Activated CD4-positive, alpha-beta memory T cell treated with anti-CD3 and anti-CD28 coated beads for 36 hours (primary cell): ENCODE data around the gene CRK. TPM values are rescaled to one million over a fixed set of nuclear protein-coding genes. Genes with fewer than 3 reads are reported as not detected.

Source experiments
- CTCF ChIA-PET: fragments of 350-600 bp; sonication (Branson Sonifier 250); formaldehyde crosslinking; loops from one replicate; lab custom pipeline; 2021; ENCODE audit warnings: antibody characterized with exemption, inconsistent platforms; lab: Charles Lee
- POLR2A ChIA-PET: fragments of 350-600 bp; sonication (Branson Sonifier 250); formaldehyde crosslinking; loops from one replicate; lab custom pipeline; 2021; ENCODE audit warnings: antibody characterized with exemption; lab: Charles Lee
- DNase-seq: peaks from one replicate; pipeline ENCODE4 v3.0.0-alpha.2; 2020
- H3K27ac Mint-ChIP-seq: one replicate; pipeline ENCODE4 v1.8.0; 2021; ENCODE audit warnings: mixed read lengths
- H3K27me3 Mint-ChIP-seq: one replicate; pipeline ENCODE4 v1.8.0; 2021; ENCODE audit warnings: mixed read lengths
- H3K36me3 Mint-ChIP-seq: one replicate; pipeline ENCODE4 v1.8.0; 2021; ENCODE audit warnings: mixed read lengths
- H3K4me1 Mint-ChIP-seq: one replicate; pipeline ENCODE4 v1.8.0; 2021; ENCODE audit warnings: low read depth, mixed read lengths
- H3K4me3 Mint-ChIP-seq: one replicate; pipeline ENCODE4 v1.8.0; 2021; ENCODE audit warnings: mild to moderate bottlenecking, mixed read lengths
- H3K9me3 Mint-ChIP-seq: one replicate; pipeline ENCODE4 v1.8.0; 2021; ENCODE audit warnings: mixed read lengths
- intact Hi-C: fragments of 100-400 bp; cut with micrococcal nuclease; formaldehyde crosslinking; loops from one replicate; pipeline ENCODE4 v1.15.1; 2023
- total RNA-seq, 2 experiments: library from RNA; stranded (reverse); gene quantifications; one replicate each; pipeline ENCODE4 v1.2.3, GENCODE V29; 2021

Gene CRK
- 10 to 100 TPM; 14.1 to 17.8 TPM for total RNA-seq

DNA sequence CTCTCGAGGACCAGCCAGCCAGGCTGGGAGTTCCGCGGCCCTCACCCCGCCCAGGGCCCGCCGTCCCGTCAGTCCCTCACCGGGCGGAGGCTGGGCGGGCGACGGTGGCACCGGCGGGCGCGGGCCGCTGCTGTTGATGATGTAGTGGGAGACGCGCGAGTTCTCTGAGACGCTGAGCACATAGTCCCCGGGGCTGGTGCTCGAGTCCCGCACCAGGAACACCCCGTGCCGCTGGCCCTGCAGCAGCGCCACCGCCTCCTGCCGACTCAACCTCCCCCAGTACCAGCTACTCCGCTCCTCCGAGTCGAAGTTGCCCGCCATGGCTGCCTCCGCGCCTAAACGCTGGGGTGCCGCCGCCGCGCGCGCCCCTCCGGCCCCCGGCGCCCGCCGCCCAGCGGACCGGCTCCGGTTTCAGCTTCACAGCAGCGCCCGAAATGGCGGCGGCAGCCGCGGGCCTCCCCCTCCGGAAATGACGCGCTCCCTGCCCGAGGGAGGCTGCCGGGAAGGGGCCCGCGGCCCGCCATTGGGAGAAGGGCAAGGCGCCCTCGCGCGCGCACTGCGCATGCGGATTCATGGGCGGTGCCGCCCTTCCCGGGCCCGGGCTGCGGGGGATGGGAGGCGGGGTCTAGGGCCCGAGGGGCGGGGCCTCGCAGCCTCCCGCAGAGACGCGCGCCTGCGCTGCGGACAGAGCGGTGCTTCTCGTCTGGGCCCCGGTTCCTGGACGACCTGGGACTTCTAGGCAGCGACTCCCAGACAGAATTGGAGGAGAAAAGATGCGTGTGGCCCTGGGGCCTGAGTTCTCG, at the start of gene CRK:
CRK (minus strand) TSS at position 436 of the 803 bp plus-strand sequence; CDS start at position 321, 115 bp downstream.
- H3K4me1 Mint-ChIP-seq, result peaks cover 52% of the 10 kb centered on the region

DNA sequence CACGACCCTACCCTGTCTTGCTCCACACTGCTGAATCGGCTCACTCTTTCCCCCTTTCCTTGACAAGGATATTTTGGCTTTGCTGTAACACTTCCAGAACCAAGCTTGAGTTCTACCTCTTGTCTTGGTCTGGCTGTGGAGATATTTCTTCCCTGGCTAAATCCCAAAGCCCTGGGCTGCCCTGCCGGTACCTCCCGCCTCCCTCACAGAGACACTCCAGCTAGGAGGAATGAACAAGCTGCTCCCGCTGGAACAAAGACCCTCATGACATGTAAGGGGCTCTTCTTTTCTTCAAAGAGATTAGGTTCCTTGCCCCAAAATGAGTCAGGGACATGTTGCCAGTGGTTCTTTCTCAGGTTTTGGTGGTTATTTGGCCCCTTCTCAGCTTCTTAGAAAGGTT, 49.6 kb upstream of the CRK start:
- Mint-ChIP-seq H3K4me1 (peaks cover 3% of the 10 kb centered on the region), H3K27ac (no peak overlapping the region), H3K36me3 (peaks cover 17% of the 10 kb centered on the region), H3K27me3 (no peaks in the 10 kb centered on the region), H3K9me3 (no peaks in the 10 kb centered on the region), H3K4me3 (no peak overlapping the region)
- ChIA-PET CTCF (interaction anchor here (1.2 kb wide), 1 partner anchor 173 kb away, joined by 3 read pairs; no protein-coding TSS in a partner anchor), POLR2A (interaction anchor here (0.8 kb wide), 1 partner anchor 9 kb away, joined by 3 read pairs; no protein-coding TSS in a partner anchor)
- no peak for DNase-seq
- intact Hi-C loops, result no loop called here

More for the DNA sequence above, at the start of gene CRK:
- no peaks in the 10 kb centered on the region for H3K9me3 Mint-ChIP-seq
- intact Hi-C loops, result loop anchor here (1.0 to 5.0 kb wide), 4 partner anchors 29 to 94 kb away; partner anchors contain the start of gene INPP5K
- ChIA-PET CTCF (interaction anchor here (0.6 to 2.3 kb wide), 4 partner anchors 60 to 90 kb away, joined by 3 to 18 read pairs (median 5); partner anchors contain the start of gene INPP5K), POLR2A (interaction anchor here (0.7 to 2.1 kb wide), 5 partner anchors 32 to 94 kb away, joined by 3 to 7 read pairs (median 5); partner anchors contain the start of genes INPP5K and YWHAE)
- peak within 1 kb of the TSS; percentile 85 for H3K4me3 Mint-ChIP-seq
- peak within 1 kb of the TSS; percentile 88 for H3K27ac Mint-ChIP-seq
- H3K36me3 Mint-ChIP-seq, result peaks cover 5% of the 10 kb centered on the region
- peak; percentile 99 for DNase-seq
- H3K27me3 Mint-ChIP-seq, result peaks cover 5% of the 10 kb centered on the region

DNA sequence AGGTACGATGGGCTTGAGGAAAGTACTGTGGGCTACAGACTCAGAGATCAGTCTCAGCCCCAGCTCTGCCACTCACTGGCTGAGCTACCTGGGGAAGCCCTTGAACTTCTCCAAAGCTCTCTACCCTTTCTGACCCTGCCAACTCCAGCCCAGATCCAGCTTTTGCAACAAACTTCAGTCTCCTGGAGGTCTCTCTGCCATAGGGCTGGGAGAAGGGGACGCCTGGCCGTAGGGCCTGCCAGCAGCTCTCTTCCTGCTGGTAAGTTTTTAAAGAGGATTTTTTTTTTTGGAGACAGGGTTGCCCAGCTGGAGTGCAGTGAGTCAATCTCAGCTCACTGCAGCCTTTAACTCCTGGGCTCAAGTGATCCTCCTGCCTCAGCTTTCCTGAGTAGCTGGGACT, 48.8 kb upstream of the CRK start:
- no peaks in the 10 kb centered on the region for H3K9me3 Mint-ChIP-seq
- ChIA-PET CTCF (interaction anchor here (0.5 to 1.0 kb wide), 2 partner anchors 11 to 125 kb away, joined by 3 read pairs; no protein-coding TSS in a partner anchor), POLR2A (interaction anchor here (0.6 kb wide), 1 partner anchor 153 kb away, joined by 3 read pairs; no protein-coding TSS in a partner anchor)
- no peak for DNase-seq
- peaks cover 3% of the 10 kb centered on the region for H3K4me1 Mint-ChIP-seq
- no peak overlapping the region for H3K27ac Mint-ChIP-seq
- intact Hi-C loops, result no loop called here
- H3K27me3 Mint-ChIP-seq, result no peaks in the 10 kb centered on the region
- no peak overlapping the region for H3K4me3 Mint-ChIP-seq
- peaks cover 16% of the 10 kb centered on the region for H3K36me3 Mint-ChIP-seq

DNA sequence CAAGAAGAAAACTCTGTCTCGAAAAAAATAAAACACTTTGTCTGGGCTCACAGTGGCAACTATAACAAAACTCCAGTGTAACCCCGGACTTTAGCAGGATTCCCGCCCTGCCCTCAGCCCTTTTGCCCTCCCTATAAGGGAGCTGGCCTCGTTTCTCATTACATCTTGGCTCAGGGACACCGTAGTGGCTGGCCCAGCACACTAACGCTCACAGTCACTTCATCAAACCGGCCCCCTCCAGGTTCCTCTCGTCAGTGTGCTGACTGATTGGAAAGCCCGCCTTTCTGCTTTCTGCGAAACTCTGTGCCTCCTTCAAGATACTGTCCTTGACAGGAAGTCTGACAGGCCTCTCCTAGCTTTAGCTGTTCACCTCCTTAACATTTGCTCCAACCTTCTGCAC, 47.7 kb upstream of the CRK start:
- H3K4me3 Mint-ChIP-seq, result no peak overlapping the region
- H3K27me3 Mint-ChIP-seq, result no peaks in the 10 kb centered on the region
- H3K36me3 Mint-ChIP-seq, result peaks cover 7% of the 10 kb centered on the region
- no peak overlapping the region for H3K27ac Mint-ChIP-seq
- intact Hi-C loops, result no loop called here
- H3K9me3 Mint-ChIP-seq, result no peaks in the 10 kb centered on the region
- ChIA-PET POLR2A (no interaction called here), CTCF (no interaction called here)
- no peaks in the 10 kb centered on the region for H3K4me1 Mint-ChIP-seq
- no peak for DNase-seq

DNA sequence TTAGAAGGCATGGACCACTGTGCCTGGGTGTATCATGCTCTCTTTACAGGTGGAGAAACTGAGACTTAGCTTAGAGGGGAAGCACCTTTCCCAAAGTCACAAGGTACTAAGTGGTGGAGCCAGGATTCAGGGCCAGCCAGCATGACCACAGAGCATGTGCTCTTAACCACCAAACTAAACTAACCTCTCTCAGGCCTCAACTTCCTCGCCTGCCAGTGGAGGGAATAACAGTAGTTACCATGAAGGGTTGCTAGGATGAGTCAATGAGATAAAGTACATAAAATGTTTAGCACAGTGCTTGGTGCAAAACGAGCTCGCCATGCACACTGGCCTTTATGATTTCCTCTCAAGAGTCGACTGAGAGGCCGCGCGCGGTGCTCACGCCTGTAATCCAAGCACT, 42.8 kb upstream of the CRK start:
- Mint-ChIP-seq H3K36me3 (no peaks in the 10 kb centered on the region), H3K27ac (no peak overlapping the region), H3K4me3 (no peak overlapping the region), H3K27me3 (no peaks in the 10 kb centered on the region), H3K9me3 (no peaks in the 10 kb centered on the region), H3K4me1 (no peaks in the 10 kb centered on the region)
- DNase-seq, result no peak
- intact Hi-C loops, result no loop called here
- ChIA-PET CTCF (interaction anchor here (0.8 kb wide), 2 partner anchors 18 kb away, joined by 3 read pairs; partner anchors contain the start of gene INPP5K), POLR2A (no interaction called here)

DNA sequence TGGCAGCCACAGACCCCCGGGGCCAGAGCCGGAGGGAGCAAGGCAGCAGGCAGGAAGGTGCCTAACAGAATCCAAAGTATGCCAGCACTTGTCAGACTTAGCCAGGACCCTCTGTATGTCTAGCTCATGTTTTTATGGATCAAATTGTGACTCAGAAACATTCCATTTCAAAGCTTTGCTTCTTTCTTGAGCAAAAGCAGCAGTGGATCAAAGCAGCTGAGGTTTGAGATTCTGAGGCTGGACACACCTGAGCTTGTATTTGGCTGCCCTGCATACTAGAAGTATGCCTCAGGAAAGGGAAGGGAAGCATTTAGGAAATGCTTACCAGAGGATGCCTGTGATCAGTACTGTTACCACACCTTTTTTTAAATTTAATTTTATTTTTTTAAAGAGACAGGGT, 42.2 kb upstream of the CRK start:
- no peaks in the 10 kb centered on the region for H3K9me3 Mint-ChIP-seq
- intact Hi-C loops, result no loop called here
- CTCF ChIA-PET, result interaction anchor here (0.8 to 1.0 kb wide), 2 partner anchors 18 to 133 kb away, joined by 3 to 5 read pairs; partner anchors contain the start of gene INPP5K
- H3K27me3 Mint-ChIP-seq, result no peaks in the 10 kb centered on the region
- no peak overlapping the region for H3K27ac Mint-ChIP-seq
- no peaks in the 10 kb centered on the region for H3K4me1 Mint-ChIP-seq
- H3K36me3 Mint-ChIP-seq, result no peaks in the 10 kb centered on the region
- H3K4me3 Mint-ChIP-seq, result no peak overlapping the region
- POLR2A ChIA-PET, result no interaction called here
- no peak for DNase-seq

DNA sequence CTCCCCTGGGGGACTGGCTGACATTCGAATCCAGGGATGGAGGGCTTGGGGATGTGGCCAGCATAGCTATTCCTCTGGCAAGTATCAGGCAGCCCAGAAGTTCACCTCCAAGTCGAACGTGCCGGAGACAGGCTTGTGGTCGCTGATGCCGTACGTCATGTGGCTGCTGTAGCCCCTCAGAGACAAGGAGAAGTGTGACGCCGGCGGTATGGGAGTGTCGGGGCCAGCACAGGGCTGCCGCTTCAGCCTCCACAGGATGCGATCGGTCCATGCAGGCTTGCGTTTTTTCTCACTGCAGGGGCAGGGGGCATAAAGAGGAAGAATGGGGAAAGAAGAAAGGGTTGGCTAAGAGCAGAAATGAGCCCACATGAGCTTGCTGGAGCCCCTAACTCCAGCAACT, 41.8 kb upstream of the CRK start:
- H3K9me3 Mint-ChIP-seq, result no peaks in the 10 kb centered on the region
- H3K36me3 Mint-ChIP-seq, result no peaks in the 10 kb centered on the region
- intact Hi-C loops, result no loop called here
- H3K27me3 Mint-ChIP-seq, result no peaks in the 10 kb centered on the region
- H3K4me3 Mint-ChIP-seq, result no peak overlapping the region
- POLR2A ChIA-PET, result no interaction called here
- CTCF ChIA-PET, result interaction anchor here (0.6 to 1.0 kb wide), 3 partner anchors 19 to 132 kb away, joined by 3 to 5 read pairs (median 3); partner anchors contain the start of gene INPP5K
- no peak overlapping the region for H3K27ac Mint-ChIP-seq
- no peaks in the 10 kb centered on the region for H3K4me1 Mint-ChIP-seq
- no peak for DNase-seq

DNA sequence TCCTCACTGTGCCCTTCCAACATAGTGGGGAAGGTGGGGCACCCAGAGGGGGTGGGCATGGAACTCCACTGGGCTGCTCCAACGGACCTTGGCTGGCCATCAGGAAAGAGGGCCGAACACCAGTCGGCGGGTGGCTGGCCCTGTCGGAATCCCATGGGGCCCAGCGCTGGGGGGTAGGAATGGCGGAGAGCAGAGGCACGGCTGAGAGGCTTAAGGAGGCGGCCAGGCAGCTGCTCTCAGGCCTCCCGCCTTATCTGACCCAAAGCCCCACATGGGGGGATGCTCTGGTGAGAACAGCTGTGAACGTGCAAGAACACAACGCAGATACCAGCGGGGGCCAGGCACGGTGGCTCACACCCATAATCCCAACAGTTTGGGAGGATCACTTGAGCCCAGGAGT, 40.8 kb upstream of the CRK start:
- DNase-seq, result no peak
- ChIA-PET POLR2A (no interaction called here), CTCF (no interaction called here)
- no peaks in the 10 kb centered on the region for H3K9me3 Mint-ChIP-seq
- H3K4me1 Mint-ChIP-seq, result no peaks in the 10 kb centered on the region
- intact Hi-C loops, result no loop called here
- no peaks in the 10 kb centered on the region for H3K27me3 Mint-ChIP-seq
- no peak overlapping the region for H3K4me3 Mint-ChIP-seq
- H3K27ac Mint-ChIP-seq, result no peak overlapping the region
- no peaks in the 10 kb centered on the region for H3K36me3 Mint-ChIP-seq

DNA sequence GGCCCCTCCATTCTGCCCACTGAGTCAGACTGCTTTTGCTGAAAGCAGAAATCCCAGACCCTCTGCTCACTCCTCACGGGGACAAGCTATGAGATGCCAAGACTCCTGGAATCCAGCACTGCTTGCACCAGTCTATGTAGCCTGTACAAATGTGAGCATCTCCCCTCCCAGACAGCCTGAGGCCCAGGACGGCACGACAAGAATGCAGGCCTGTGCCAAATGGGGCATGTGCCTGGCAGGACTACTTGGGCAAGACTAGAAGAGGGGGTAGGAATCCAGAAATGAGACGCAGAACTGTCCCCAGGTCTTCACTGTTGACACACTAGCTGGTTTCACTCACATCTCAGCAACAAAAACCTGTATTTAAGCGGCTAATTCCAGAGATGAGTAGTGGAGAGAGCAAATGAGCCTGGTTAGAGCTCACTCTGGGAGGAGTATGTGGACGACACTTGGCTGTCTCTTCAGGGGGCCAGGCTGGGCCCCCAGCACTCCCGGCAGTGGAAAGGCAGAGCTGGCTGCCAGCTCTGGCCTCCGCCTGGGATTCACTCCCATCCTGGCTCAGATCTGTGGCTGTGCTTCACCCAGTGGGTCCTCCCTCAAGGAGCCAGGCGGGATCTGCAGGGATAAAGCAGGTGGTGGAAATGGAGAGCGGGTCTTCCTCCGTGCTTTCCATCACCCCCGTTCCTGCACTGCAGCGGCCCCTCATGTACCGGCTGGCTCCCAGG, 39.4 kb upstream of the CRK start:
- no peaks in the 10 kb centered on the region for H3K36me3 Mint-ChIP-seq
- no peaks in the 10 kb centered on the region for H3K27me3 Mint-ChIP-seq
- DNase-seq, result no peak
- H3K9me3 Mint-ChIP-seq, result no peaks in the 10 kb centered on the region
- intact Hi-C loops, result no loop called here
- no peak overlapping the region for H3K27ac Mint-ChIP-seq
- H3K4me3 Mint-ChIP-seq, result no peak overlapping the region
- ChIA-PET CTCF (interaction anchor here (1.2 to 1.7 kb wide), 2 partner anchors 21 to 130 kb away, joined by 4 to 5 read pairs; partner anchors contain the start of gene INPP5K), POLR2A (interaction anchor here (0.5 to 0.9 kb wide), 2 partner anchors 10 to 361 kb away, joined by 3 read pairs; no protein-coding TSS in a partner anchor)
- peaks cover 4% of the 10 kb centered on the region for H3K4me1 Mint-ChIP-seq

DNA sequence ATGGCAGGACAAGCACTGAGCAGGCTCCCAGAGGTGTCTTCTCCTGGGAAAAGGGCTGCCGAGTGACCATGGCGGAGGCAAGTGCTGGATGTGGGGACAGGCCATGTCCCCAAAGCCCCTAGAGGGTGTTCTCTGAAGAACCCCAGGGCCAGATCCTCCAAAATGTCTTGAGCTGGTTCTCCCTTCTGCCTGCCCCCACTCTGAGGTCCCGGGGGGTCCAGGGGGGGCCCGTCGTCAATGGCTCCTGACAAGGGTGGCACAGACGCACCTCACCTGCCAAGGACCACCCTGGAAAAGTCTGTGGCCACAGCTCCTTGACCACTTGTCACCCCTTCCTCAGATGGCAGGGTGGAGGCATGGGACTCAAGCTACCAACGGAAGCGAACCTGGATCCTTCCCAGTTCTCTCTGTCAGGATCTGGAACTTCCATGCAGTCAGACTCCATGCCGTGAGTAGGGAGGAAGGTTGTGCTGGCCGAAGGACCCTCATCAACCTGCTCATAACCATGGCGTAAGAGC, 38.8 kb upstream of the CRK start:
- Mint-ChIP-seq H3K27ac (no peak overlapping the region), H3K4me1 (peaks cover 6% of the 10 kb centered on the region), H3K9me3 (no peaks in the 10 kb centered on the region), H3K4me3 (no peak overlapping the region), H3K27me3 (no peaks in the 10 kb centered on the region), H3K36me3 (no peaks in the 10 kb centered on the region)
- CTCF ChIA-PET, result interaction anchor here (1.0 to 1.7 kb wide), 3 partner anchors 21 to 129 kb away, joined by 3 to 5 read pairs (median 4); partner anchors contain the start of gene INPP5K
- no peak for DNase-seq
- POLR2A ChIA-PET, result interaction anchor here (0.5 kb wide), 2 partner anchors 75 to 362 kb away, joined by 3 read pairs; no protein-coding TSS in a partner anchor
- intact Hi-C loops, result no loop called here

DNA sequence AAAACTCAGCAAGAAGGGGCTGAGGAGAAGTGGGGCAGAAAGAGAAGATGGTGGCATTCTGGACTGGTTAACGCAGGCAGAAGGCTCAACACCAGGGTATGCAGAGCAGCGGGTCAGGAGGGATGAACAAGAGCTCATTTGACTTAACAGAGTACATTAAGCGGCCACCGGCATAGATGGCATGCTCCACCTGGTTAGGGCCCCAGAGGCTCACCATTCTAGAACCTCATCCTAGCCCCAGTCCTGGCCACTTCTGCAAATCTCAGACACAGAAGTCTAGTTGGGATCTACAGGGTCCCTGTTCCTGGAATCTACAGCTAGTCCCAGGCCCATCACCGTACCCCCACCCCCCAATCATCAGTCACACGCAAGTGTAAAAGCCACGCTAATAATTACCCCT, 38.2 kb upstream of the CRK start:
- peaks cover 6% of the 10 kb centered on the region for H3K4me1 Mint-ChIP-seq
- DNase-seq, result no peak
- intact Hi-C loops, result no loop called here
- POLR2A ChIA-PET, result no interaction called here
- H3K4me3 Mint-ChIP-seq, result no peak overlapping the region
- H3K27ac Mint-ChIP-seq, result no peak overlapping the region
- no peaks in the 10 kb centered on the region for H3K36me3 Mint-ChIP-seq
- no peaks in the 10 kb centered on the region for H3K9me3 Mint-ChIP-seq
- no peaks in the 10 kb centered on the region for H3K27me3 Mint-ChIP-seq
- CTCF ChIA-PET, result interaction anchor here (1.0 kb wide), 1 partner anchor 21 kb away, joined by 3 read pairs; no protein-coding TSS in a partner anchor
